SH-SY5Y (cell line): ENCODE results near the gene PDGFRA.

Source experiments
- GATA2 ChIP-seq: IDR thresholded peaks from 2 replicates; pipeline ENCODE4 v1.6.1; 2011; ENCODE audit warnings: mild to moderate bottlenecking, low read depth, low read length
- GATA3 ChIP-seq: IDR thresholded peaks from 2 replicates; pipeline ENCODE4 v1.6.1; 2011; ENCODE audit warnings: low read depth, mild to moderate bottlenecking, low read length, moderate library complexity

Gene PDGFRA

GRCh38 chr4:54318904-54319303 lies 89.8 kb downstream of the PDGFRA start:
- TF ChIP-seq GATA3 (no peak), GATA2 (no peak)

- TF ChIP-seq GATA3, result no peak
Measured at GRCh38 chr4:54320826-54321685, 92.0 kb downstream of the PDGFRA start.

DNA sequence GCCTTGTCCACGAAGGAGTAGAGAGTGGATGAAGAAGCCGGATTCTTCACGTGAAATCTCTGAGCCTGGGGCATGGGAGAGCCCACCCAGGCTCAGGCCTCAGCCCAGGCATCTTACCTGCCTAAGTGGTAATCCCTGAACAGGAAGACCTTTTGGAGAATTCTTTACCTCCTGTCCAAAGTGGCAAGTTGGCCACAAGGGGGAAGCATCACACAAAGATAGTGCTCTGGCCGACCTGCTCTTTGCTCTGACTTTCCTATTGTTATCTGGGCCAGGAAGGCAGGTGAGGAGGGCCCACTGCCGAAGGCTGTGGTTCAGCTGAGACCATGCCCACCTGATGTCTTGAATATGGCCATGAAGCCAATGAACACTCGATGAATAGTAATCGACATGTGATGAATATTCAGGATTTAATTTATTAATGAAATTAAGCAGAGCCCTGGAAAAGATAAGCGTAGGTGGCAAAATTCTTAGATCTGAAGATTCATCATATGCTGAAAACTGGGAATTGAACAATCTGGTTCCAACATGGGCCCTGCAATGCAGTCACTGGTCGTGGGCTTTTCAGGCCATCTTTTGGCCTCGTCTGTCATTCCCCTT lies 93.8 kb downstream of the PDGFRA start:
- no peak for TF ChIP-seq GATA2
- no peak for TF ChIP-seq GATA3

DNA sequence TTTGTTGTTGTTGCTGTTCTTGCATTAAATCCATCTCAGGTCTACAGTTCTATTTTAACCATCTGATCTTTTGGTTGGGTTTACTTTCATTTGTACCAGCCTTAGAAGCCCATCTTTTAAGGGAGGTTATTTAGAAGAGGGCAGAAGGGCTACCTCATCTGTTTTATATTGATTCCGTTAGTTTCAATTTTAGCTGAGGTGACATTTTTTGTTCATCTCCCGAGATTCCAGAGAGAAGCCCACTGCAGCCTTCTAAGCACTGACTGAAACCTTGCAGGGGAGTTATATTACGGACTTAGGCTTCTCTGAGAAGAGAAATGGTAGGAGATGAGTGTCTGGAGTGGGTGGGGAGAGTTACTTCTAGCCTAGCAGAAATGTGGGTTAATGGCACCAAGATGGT lies 101.8 kb downstream of the PDGFRA start:
- TF ChIP-seq GATA2 (no peak), GATA3 (no peak)

DNA sequence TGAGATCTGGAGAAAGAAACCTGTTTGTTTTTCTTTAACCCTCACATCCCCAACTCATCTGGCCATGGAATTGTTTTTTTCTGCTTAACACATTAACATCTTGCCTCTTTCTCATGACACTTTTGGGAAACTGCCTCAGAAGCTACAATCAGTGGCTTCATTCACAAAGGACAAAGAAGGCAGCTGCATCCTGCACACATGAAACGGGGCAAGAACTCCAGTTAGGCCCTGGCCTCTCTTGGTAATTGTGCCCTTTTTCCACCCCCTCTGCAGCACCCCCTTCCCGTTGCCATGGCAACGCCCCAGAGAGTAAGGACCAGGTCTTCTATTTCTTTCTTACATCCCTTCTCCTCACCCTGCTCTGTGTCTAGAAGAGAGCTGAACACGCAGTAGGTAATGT lies 103.4 kb downstream of the PDGFRA start:
- no peak for TF ChIP-seq GATA3
- no peak for TF ChIP-seq GATA2

GRCh38 chr4:54333657-54334056 lies 104.6 kb downstream of the PDGFRA start:
- TF ChIP-seq GATA2 (no peak), GATA3 (no peak)

DNA sequence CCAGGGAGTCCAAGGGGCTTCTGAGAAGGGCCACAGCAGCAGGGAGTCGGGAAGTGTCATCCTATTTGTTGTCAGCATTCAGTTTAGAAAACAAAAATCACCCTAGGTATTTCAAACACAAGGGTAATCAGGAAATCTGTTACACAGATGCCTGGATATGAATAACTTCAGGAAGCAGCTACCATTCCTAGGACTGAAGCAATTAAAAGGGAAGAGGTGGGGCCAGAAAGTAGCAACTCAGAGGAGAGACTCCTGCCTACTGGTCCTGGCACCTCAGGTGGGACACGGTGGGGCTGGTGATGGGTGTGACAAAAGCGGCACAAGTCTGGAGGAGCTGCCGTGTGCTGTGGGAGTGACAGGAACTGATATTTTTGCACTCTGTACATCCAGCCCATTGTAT lies 107.9 kb downstream of the PDGFRA start:
- TF ChIP-seq GATA2 (no peak), GATA3 (no peak)
